HCT116 (cell line): ENCODE data around the gene PAN3. TPM values are rescaled to one million over a fixed set of nuclear protein-coding genes. Genes with fewer than 3 reads are reported as not detected.

Experiments used
- ATAC-seq: fragments of 200-7000 bp; cut with Tn5 transposase; 2 replicates; pipeline ENCODE4 v1.9.1; 2020; ENCODE audit warnings: mild to moderate bottlenecking, moderate library complexity
- BruUV-seq: library from RNA; stranded (reverse); fragments of 400-500 nt; replicated peaks from 2 replicates; lab custom pipeline; 2021; lab: Mats Ljungman, UMichigan
- CTCF ChIA-PET: fragments of 300-600 bp; sonication (Branson Sonifier 250); formaldehyde crosslinking; loops from one replicate; lab custom pipeline; 2021; ENCODE audit warnings: antibody characterized with exemption; lab: Charles Lee
- POLR2A ChIA-PET: fragments of 300-600, 350-600 bp; sonication (Branson Sonifier 250); formaldehyde crosslinking; loops from one replicate; lab custom pipeline; 2021; ENCODE audit warnings: antibody characterized with exemption; lab: Charles Lee
- RAD21 ChIA-PET, 2 experiments: fragments of 300-600 bp; sonication (Branson Sonifier 250); formaldehyde crosslinking; loops; one replicate each; lab custom pipeline; 2023; ENCODE audit warnings: low total read pairs in 2 of 2; ENCODE audit not compliant: uncharacterized antibody in 2 of 2, unreplicated experiment in 2 of 2, low non-redundant PET in 1 of 2; lab: Charles Lee
- DNase-seq: peaks from one replicate; pipeline ENCODE4 v3.0.0-alpha.2; 2010; ENCODE audit warnings: low read depth, low spot score
- H2AFZ ChIP-seq: fragments of 200-600 bp; shearing (Covaris generic), sonication (generic); 2 replicates; pipeline ENCODE4 v1.6.1; 2017; ENCODE audit warnings: low read depth, mixed run types, mixed read lengths, antibody characterized with exemption, low read length; ENCODE audit not compliant: poor library complexity, severe bottlenecking
- H3K27ac ChIP-seq: 2 replicates; pipeline ENCODE4 v1.5.1; 2012; ENCODE audit warnings: low read depth, low read length
- H3K27me3 ChIP-seq: fragments of 200-600 bp; sonication (generic); 2 replicates; pipeline ENCODE4 v1.6.1; 2016; ENCODE audit warnings: mixed run types, low read length, mixed read lengths; ENCODE audit not compliant: insufficient read depth
- H3K36me3 ChIP-seq, 2 experiments: fragments of 200-500 bp in 1 of 2; fragments of 200-600 bp in 1 of 2; sonication (Bioruptor generic) in 1 of 2; sonication (generic) in 1 of 2; 2 replicates each; pipeline versions ENCODE4 v1.5.1 to v1.6.1; 2014 to 2016; ENCODE audit warnings: low read length in 2 of 2, inconsistent platforms in 1 of 2, mixed read lengths in 1 of 2, mixed run types in 1 of 2; ENCODE audit not compliant: insufficient read depth in 2 of 2, control insufficient read depth in 1 of 2
- H3K4me1 ChIP-seq, 2 experiments: fragments of 200-600 bp in 1 of 2; sonication (generic) in 1 of 2; 2 replicates each; pipeline versions ENCODE4 v1.5.1 to v1.6.1; 2012 to 2017; ENCODE audit warnings: low read length in 2 of 2, inconsistent platforms in 1 of 2, mild to moderate bottlenecking in 1 of 2, mixed read lengths in 1 of 2, mixed run types in 1 of 2, moderate library complexity in 1 of 2; ENCODE audit not compliant: insufficient read depth in 2 of 2, control insufficient read depth in 1 of 2
- H3K4me2 ChIP-seq: fragments of 200-600 bp; sonication (generic); 2 replicates; pipeline ENCODE4 v1.6.1; 2017; ENCODE audit warnings: mixed run types, low read length, mixed read lengths
- H3K4me3 ChIP-seq, 2 experiments: fragments of 200-600 bp in 1 of 2; sonication (generic) in 1 of 2; replicated peaks in 1 of 2; 2 replicates each; pipeline ENCODE4 v1.5.1; 2011 to 2016; ENCODE audit warnings: low read length in 2 of 2, control low read depth in 1 of 2, low read depth in 1 of 2, mild to moderate bottlenecking in 1 of 2, mixed read lengths in 1 of 2, mixed run types in 1 of 2
- H3K79me2 ChIP-seq: fragments of 200-600 bp; sonication (generic); 2 replicates; pipeline ENCODE4 v1.6.1; 2017; ENCODE audit warnings: mild to moderate bottlenecking, mixed run types, low read length, moderate library complexity, mixed read lengths; ENCODE audit not compliant: insufficient read depth
- H3K9ac ChIP-seq: fragments of 200-600 bp; sonication (generic); 2 replicates; pipeline ENCODE4 v1.6.1; 2016; ENCODE audit warnings: low read length, mixed read lengths
- H3K9me2 ChIP-seq: fragments of 200-600 bp; sonication (generic), shearing (Covaris generic); 2 replicates; pipeline ENCODE4 v1.6.1; 2017; ENCODE audit warnings: mixed run types, mild to moderate bottlenecking, moderate library complexity; ENCODE audit not compliant: insufficient read depth
- H3K9me3 ChIP-seq, 2 experiments: fragments of 200-500 bp in 1 of 2; fragments of 200-600 bp in 1 of 2; sonication (Bioruptor generic) in 1 of 2; sonication (generic) in 1 of 2; 2 replicates each; pipeline ENCODE4 v1.6.1; 2014 to 2017; ENCODE audit warnings: low read length in 2 of 2, mixed read lengths in 2 of 2, inconsistent platforms in 1 of 2, low read depth in 1 of 2, mild to moderate bottlenecking in 1 of 2, mixed run types in 1 of 2, moderate library complexity in 1 of 2; ENCODE audit not compliant: control insufficient read depth in 1 of 2, insufficient read depth in 1 of 2
- H4K20me1 ChIP-seq: fragments of 200-600 bp; sonication (generic), shearing (Covaris generic); 2 replicates; pipeline ENCODE4 v1.6.1; 2017; ENCODE audit warnings: mixed run types, mild to moderate bottlenecking, moderate library complexity; ENCODE audit not compliant: insufficient read depth
- CBX3 ChIP-seq: IDR thresholded peaks from 2 replicates; pipeline ENCODE4 v1.6.1; 2012; ENCODE audit warnings: low read depth
- JUND ChIP-seq: IDR thresholded peaks from 2 replicates; pipeline ENCODE4 v1.6.1; 2012
- POLR2AphosphoS5 ChIP-seq: IDR thresholded peaks from 2 replicates; pipeline ENCODE4 v1.6.1; 2011; ENCODE audit warnings: mild to moderate bottlenecking, low read depth, low read length, moderate library complexity
- SRF ChIP-seq: IDR thresholded peaks from 2 replicates; pipeline ENCODE4 v1.6.1; 2012; ENCODE audit warnings: low read depth
- TCF7L2 ChIP-seq: IDR thresholded peaks from 2 replicates; pipeline ENCODE4 v1.7.0; 2011; ENCODE audit warnings: borderline replicate concordance, inconsistent platforms; ENCODE audit not compliant: insufficient read depth, insufficient read length; ENCODE audit errors: extremely low read depth
- YY1 ChIP-seq: IDR thresholded peaks from 2 replicates; pipeline ENCODE4 v1.6.1; 2011; ENCODE audit warnings: low read length, low read depth, moderate library complexity, mild to moderate bottlenecking; ENCODE audit not compliant: insufficient replicate concordance; ENCODE audit errors: extremely low read depth
- ZFX ChIP-seq: fragments of 450-650 bp; IDR thresholded peaks from 2 replicates; pipeline ENCODE4 v1.6.1; 2017
- intact Hi-C: fragments of 100-400 bp; cut with micrococcal nuclease; formaldehyde crosslinking; loops from 2 replicates; pipeline ENCODE4 v1.10.0; 2022
- total RNA-seq: library from RNA; stranded (reverse); gene quantifications from one replicate; pipeline ENCODE4 v1.2.1, GENCODE V29; 2021; ENCODE audit not compliant: unreplicated experiment
- TF ChIP-seq, protein P1 (sequence below): IDR thresholded peaks from 2 replicates; pipeline ENCODE4 v1.6.1; 2012
- TF ChIP-seq, protein P2 (sequence below): IDR thresholded peaks from 2 replicates; pipeline ENCODE4 v1.6.1; 2011; ENCODE audit warnings: mild to moderate bottlenecking, low read length, moderate library complexity; ENCODE audit not compliant: insufficient replicate concordance; ENCODE audit errors: extremely low read depth
- TF ChIP-seq, protein P3 (sequence below): IDR thresholded peaks from 2 replicates; pipeline ENCODE4 v1.6.1; 2012
- TF ChIP-seq, protein P4 (sequence below), 3 experiments: fragments of 200-600 bp in 1 of 3; sonication (generic) in 1 of 3; IDR thresholded peaks in 2 of 3; conservative IDR thresholded peaks in 1 of 3; 2 replicates each; pipeline ENCODE4 v1.5.1; 2012 to 2017; ENCODE audit warnings: low read depth in 2 of 3, low read length in 2 of 3, antibody characterized with exemption in 1 of 3, borderline replicate concordance in 1 of 3, control low read depth in 1 of 3, mild to moderate bottlenecking in 1 of 3, mixed read lengths in 1 of 3, mixed run types in 1 of 3, moderate library complexity in 1 of 3; ENCODE audit not compliant: insufficient read depth in 1 of 3
- TF ChIP-seq, protein P5 (sequence below): IDR thresholded peaks from 2 replicates; pipeline ENCODE4 v1.6.1; 2012; ENCODE audit warnings: low read depth

Gene PAN3
- total RNA-seq, 1 experiment from 2014 or later, result 30.1 TPM

DNA sequence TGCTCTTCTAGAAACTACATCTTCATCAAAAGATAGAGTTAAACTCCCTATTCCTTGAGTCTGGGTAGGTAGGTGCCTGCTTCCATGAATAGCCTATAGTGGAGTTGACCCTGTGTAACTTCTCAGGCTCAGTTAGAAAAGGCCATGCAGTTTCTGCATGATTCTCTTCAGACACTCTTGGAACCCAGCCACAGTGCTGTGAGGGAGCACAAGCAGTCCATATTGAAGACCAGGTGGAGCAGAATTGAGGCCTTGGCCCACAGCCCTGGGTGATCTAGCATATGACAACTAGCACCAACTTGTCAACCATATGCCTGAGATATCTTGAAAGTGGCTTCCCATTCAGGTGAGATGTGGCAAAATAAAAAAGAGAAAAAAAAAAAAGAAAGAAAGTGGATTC lies 10.3 kb upstream of the PAN3 start:
- intact Hi-C loops, result no loop called here
- POLR2A ChIA-PET, result no interaction called here

More for the DNA sequence above, 10.3 kb upstream of the PAN3 start:
- H3K36me3 ChIP-seq, result no peaks in the 10 kb centered on the region
- H3K9me3 ChIP-seq, result no peaks in the 10 kb centered on the region
- H2AFZ ChIP-seq, result no peak overlapping the region
- ChIA-PET CTCF (no interaction called here), RAD21 (no interaction called here)
- H3K79me2 ChIP-seq, result no peaks in the 10 kb centered on the region
- peaks cover 8 to 13% of the 10 kb centered on the region in 2 experiments for H3K4me1 ChIP-seq
- no TSS peak for BruUV-seq
- no peak for TF ChIP-seq CBX3
- TF ChIP-seq ZFX, result no peak
- TF ChIP-seq, protein P1, sequence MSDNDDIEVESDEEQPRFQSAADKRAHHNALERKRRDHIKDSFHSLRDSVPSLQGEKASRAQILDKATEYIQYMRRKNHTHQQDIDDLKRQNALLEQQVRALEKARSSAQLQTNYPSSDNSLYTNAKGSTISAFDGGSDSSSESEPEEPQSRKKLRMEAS, result no peak
- TF ChIP-seq, protein P2, sequence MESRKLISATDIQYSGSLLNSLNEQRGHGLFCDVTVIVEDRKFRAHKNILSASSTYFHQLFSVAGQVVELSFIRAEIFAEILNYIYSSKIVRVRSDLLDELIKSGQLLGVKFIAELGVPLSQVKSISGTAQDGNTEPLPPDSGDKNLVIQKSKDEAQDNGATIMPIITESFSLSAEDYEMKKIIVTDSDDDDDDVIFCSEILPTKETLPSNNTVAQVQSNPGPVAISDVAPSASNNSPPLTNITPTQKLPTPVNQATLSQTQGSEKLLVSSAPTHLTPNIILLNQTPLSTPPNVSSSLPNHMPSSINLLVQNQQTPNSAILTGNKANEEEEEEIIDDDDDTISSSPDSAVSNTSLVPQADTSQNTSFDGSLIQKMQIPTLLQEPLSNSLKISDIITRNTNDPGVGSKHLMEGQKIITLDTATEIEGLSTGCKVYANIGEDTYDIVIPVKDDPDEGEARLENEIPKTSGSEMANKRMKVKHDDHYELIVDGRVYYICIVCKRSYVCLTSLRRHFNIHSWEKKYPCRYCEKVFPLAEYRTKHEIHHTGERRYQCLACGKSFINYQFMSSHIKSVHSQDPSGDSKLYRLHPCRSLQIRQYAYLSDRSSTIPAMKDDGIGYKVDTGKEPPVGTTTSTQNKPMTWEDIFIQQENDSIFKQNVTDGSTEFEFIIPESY, result no peak
- TF ChIP-seq, protein P3, sequence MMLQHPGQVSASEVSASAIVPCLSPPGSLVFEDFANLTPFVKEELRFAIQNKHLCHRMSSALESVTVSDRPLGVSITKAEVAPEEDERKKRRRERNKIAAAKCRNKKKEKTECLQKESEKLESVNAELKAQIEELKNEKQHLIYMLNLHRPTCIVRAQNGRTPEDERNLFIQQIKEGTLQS, result no peak
- no peak for TF ChIP-seq JUND
- TF ChIP-seq, protein P4, sequence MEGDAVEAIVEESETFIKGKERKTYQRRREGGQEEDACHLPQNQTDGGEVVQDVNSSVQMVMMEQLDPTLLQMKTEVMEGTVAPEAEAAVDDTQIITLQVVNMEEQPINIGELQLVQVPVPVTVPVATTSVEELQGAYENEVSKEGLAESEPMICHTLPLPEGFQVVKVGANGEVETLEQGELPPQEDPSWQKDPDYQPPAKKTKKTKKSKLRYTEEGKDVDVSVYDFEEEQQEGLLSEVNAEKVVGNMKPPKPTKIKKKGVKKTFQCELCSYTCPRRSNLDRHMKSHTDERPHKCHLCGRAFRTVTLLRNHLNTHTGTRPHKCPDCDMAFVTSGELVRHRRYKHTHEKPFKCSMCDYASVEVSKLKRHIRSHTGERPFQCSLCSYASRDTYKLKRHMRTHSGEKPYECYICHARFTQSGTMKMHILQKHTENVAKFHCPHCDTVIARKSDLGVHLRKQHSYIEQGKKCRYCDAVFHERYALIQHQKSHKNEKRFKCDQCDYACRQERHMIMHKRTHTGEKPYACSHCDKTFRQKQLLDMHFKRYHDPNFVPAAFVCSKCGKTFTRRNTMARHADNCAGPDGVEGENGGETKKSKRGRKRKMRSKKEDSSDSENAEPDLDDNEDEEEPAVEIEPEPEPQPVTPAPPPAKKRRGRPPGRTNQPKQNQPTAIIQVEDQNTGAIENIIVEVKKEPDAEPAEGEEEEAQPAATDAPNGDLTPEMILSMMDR (IDR thresholded peaks at IDR 0.05 in 2 of 3, conservative IDR thresholded peaks at IDR 0.05 in 1 of 3; ENCODE audit: borderline replicate concordance in 1 of 3, insufficient read depth in 1 of 3, low read depth in 2 of 3, low read length in 2 of 3), result no peak
- TF ChIP-seq, protein P5, sequence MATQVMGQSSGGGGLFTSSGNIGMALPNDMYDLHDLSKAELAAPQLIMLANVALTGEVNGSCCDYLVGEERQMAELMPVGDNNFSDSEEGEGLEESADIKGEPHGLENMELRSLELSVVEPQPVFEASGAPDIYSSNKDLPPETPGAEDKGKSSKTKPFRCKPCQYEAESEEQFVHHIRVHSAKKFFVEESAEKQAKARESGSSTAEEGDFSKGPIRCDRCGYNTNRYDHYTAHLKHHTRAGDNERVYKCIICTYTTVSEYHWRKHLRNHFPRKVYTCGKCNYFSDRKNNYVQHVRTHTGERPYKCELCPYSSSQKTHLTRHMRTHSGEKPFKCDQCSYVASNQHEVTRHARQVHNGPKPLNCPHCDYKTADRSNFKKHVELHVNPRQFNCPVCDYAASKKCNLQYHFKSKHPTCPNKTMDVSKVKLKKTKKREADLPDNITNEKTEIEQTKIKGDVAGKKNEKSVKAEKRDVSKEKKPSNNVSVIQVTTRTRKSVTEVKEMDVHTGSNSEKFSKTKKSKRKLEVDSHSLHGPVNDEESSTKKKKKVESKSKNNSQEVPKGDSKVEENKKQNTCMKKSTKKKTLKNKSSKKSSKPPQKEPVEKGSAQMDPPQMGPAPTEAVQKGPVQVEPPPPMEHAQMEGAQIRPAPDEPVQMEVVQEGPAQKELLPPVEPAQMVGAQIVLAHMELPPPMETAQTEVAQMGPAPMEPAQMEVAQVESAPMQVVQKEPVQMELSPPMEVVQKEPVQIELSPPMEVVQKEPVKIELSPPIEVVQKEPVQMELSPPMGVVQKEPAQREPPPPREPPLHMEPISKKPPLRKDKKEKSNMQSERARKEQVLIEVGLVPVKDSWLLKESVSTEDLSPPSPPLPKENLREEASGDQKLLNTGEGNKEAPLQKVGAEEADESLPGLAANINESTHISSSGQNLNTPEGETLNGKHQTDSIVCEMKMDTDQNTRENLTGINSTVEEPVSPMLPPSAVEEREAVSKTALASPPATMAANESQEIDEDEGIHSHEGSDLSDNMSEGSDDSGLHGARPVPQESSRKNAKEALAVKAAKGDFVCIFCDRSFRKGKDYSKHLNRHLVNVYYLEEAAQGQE, result no peak
- no peak for TF ChIP-seq YY1
- no peak for TF ChIP-seq POLR2AphosphoS5
- TF ChIP-seq TCF7L2, result no peak
- no peak for TF ChIP-seq SRF
- no peaks in the 10 kb centered on the region for H3K9me2 ChIP-seq
- no peak for DNase-seq
- no peak overlapping the region for H3K9ac ChIP-seq
- no peak overlapping the region for H3K4me2 ChIP-seq
- ATAC-seq, result no peak
- no peaks in the 10 kb centered on the region for H4K20me1 ChIP-seq
- no peak overlapping the region for H3K4me3 ChIP-seq
- no peaks in the 10 kb centered on the region for H3K27me3 ChIP-seq
- H3K27ac ChIP-seq, result no peak overlapping the region
